ACHN (cell line): ENCODE measurements around the gene CHRNA3.

ENCODE experiments used
- DNase-seq: peaks from one replicate; pipeline ENCODE4 v3.0.0-alpha.2; 2015
- in situ Hi-C: cut with HindIII; loops from 2 replicates; pipeline ENCODE4 v1.10.0; 2017; ENCODE audit warnings: low sequenced_read_pairs, low pct_ligation_motif_present, low pct_unique_long_range_greater_than_20kb

The CHRNA3 gene

DNA sequence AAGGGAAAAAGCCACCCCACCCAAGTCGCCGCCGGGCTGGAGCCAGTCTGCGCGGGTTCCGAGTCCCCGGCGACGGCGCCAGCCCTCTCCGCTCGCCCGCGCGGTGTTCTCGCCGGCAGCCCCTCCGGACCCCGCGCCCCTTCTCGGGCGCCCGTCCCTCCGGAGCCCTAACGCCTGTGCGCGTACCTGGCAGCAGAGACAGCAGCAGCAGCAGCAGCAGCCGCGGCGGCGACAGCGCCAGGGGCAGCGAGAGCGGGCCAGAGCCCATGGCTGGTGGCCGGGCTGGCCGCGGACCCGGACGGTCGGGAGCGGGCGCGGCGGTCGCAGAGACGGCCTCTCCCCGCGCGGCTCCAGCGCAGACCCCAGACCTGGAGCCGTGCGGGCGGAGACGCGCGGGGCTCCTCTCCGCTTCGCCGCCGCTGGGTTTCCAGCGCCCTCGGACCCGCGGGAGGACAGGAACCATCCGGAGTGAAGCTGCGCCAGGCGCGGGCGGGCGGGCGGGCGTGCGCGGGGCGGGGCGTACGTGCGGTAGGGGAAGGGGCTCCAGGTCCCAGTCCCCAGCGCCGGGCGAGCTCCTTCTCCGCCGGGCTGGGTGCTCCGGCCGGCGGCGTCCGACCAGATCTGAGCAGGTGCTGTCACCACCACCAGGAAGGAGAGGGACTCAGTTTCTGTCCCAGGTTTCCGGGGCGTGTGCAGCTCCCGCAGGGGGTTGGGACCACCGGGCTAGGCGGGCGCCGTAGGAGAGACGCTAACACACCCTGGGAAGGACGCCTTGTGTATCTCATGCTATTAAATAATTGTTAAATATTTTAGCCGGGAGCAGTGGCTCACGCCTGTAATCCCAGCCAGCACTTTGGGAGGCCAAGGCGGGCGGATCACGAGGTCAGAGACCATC, at the start of gene CHRNA3:
CHRNA3 (minus strand) TSS at position 470 of the 895 bp plus-strand sequence; CDS start at position 268, 202 bp downstream.
- DNase-seq, result no peak
- in situ Hi-C loops, result no loop called here

- DNase-seq, result no peak
- in situ Hi-C loops, result no loop called here
These were observed 48.2 kb upstream of the CHRNA3 start for GRCh38 chr15:78668987-78669386.

DNA sequence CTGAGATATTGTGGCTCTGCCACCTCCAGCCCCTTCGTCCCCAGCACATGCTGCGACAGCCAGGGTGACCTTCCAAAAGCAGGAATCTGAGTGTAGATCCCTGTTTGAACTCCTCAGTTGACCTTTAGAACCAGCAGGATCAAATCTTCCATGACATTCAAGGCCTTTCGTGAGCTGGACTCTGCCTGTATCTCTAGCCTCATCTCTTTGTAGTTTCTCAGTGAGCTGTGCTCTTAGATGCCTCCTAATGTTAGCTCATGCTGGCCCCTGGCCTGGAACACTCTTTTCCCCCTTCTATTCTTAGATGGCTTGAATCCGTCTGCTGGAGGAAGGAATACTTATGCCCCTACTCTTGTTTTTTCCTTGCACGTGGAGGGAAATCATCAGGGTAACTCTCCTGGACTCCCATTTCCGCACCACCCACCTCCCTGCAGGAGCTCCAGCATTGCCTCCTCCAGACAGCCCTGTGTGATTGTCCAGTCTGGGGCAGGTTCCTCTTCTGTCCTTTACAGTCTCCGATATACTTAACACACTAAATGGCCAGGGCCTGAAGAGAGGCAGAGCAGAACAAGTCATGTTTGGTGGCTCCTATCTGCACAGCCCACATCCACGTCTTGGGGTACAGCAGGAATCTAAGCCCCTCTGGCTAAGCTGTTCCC, 46.9 kb upstream of the CHRNA3 start:
- in situ Hi-C loops, result no loop called here
- DNase-seq, result no peak

DNA sequence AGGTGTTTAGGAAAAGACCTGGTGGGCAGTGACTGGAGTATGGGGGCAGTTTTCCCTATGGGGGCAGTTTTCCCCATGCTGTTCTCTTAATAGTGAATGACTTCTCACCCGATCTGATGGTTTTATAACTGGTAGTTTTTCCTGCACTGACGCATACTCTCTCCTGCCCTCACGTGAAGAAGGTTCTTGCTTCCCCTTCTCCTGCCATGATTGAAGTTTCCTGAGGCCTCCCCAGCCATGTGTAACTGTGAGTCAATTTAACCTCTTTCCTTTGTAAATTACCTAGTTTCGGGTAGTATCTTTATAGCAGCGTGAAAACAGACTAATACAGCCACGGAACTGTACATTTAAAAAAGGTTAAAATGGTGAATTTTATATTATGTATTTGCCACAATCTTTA, 45.2 kb upstream of the CHRNA3 start:
- DNase-seq, result no peak
- in situ Hi-C loops, result no loop called here

GRCh38 chr15:78663703-78664102, 42.9 kb upstream of the CHRNA3 start:
- DNase-seq, result no peak
- in situ Hi-C loops, result no loop called here

GRCh38 chr15:78662028-78662427, 41.2 kb upstream of the CHRNA3 start:
- DNase-seq, result no peak
- in situ Hi-C loops, result no loop called here

DNA sequence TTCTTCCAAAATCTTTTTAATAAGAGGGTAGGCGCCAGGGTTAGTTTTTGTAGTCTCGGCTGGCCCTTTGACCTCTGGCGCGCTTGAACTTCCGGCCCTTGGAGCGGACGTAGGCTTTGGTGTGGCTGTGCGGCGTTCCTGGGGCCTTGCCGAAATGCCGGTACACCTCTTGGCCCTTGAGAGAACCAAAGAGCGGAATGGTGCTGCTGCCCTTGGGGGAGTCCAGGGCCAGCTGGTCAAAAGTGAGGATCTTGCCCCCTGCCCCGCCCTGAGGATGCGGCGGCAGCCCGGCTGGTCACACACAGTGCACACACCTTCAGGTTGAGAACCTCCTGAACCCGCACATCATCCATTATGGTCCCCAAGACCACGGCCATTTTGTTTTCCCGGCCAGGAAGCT, 40.2 kb upstream of the CHRNA3 start:
- in situ Hi-C loops, result no loop called here
- no peak for DNase-seq

GRCh38 chr15:78660584-78660983, 39.8 kb upstream of the CHRNA3 start:
- in situ Hi-C loops, result no loop called here
- DNase-seq, result no peak

GRCh38 chr15:78658823-78659222, 38.0 kb upstream of the CHRNA3 start:
- no peak for DNase-seq
- in situ Hi-C loops, result no loop called here

DNA sequence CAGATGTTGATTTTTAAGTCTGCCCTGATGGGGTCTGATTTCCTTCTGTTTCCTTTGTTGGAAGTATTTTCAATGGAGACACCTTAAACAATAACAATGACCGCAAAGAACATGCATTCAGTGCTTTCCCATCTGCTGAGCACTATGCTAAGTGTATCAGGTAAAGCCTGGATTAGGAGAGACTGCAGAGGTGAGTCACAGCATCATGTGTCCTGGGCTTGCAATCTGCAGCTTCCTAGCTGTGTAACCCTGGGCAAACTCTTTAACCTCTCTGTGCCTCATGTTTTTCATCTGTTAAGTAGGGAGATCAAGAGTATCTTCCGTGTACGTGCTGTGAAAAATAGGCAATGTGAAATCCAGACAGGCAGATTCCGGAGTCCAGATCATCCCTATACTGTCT, 33.5 kb upstream of the CHRNA3 start:
- in situ Hi-C loops, result no loop called here
- DNase-seq, result no peak

- DNase-seq, result no peak
- in situ Hi-C loops, result no loop called here
These were observed 31.3 kb upstream of the CHRNA3 start for GRCh38 chr15:78651930-78652615.

- DNase-seq, result no peak
- in situ Hi-C loops, result no loop called here
These were observed 30.2 kb upstream of the CHRNA3 start for GRCh38 chr15:78651007-78651406.

DNA sequence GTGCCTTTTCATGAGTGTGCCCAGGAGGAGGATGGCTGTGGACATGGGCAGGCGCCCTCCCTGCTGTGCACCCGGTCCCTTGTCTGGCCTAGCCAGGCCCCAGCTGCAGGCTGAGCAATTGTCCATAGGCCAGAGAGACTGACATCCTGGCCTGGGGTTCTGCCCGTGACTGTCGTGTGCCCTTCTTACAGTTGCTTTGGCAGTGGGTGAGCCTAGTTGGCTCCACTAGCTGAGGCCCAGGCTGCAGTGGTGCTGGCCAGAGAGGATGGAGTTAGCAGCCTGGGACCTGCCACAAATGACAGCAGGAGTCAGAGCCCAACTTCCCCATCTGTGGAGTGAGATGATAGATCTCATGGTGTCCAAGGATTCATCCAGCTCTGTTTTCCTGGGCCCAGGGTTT, 29.2 kb upstream of the CHRNA3 start:
- in situ Hi-C loops, result no loop called here
- DNase-seq, result no peak

- DNase-seq, result no peak
- in situ Hi-C loops, result no loop called here
These were observed 24.2 kb upstream of the CHRNA3 start for GRCh38 chr15:78645009-78645408.

DNA sequence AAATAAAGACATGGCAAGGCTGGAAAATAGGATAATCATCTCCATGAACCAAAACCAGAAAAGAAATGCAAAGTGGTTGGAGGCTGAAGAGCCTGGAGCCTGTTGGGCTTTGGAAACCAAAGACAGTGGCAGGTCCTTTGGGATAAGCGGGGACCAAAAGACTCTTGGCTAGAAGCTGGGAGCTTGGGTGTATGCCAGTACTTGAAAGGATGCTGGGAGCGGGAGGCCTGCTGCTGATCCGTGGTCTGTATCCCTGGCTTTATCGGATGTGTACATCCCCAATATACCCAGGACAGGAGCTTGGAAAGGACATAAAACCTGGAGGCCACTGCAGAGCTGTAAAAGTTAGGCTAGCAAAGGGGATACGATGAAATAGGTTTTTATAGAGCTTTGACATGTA, 21.5 kb upstream of the CHRNA3 start:
- DNase-seq, result no peak
- in situ Hi-C loops, result no loop called here

DNA sequence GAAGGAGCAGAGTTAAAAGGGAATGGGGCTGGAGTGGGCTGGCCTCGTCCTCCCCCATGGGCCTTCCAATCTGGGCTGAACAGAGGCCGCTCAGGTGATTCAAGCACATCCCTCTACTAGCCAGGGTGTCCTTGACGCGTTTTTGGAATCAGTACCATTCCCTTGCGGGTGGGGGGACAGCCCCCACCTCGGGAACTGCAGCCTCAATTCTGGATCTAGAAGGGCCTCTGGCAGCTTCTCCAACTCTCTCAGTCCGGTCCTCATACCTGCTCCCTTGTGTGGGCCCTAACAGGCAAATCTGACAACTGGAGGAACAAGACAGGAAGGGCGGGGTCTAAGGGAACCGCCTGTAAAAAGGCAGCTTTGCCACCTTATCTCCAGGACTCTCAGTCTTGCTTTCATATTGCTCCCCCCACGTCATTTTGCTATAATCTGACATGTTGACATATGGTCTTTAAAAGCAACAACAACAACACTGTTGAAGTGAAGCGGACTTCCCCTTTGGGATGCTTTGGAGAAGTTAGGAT, 21.0 kb upstream of the CHRNA3 start:
- DNase-seq, result no peak
- in situ Hi-C loops, result no loop called here

- in situ Hi-C loops, result no loop called here
- DNase-seq, result peak; percentile 42
These were observed 20.4 kb upstream of the CHRNA3 start, which contains the start of gene CHRNB4 for GRCh38 chr15:78641102-78641748. Gene CHRNB4, minus strand, starts transcription at chr15:78641210. Its CDS starts 77 bp downstream, at chr15:78641133.

GRCh38 chr15:78640527-78641101, 19.8 kb upstream of the CHRNA3 start:
- no peak for DNase-seq
- in situ Hi-C loops, result no loop called here
